CD4-positive, alpha-beta memory T cell (primary cell): ENCODE results near the gene SBF1. TPM values are rescaled to one million over a fixed set of nuclear protein-coding genes. Genes with fewer than 3 reads are reported as not detected.

Experiments
- CTCF ChIA-PET: fragments of 350-600 bp; sonication (Branson Sonifier 250); formaldehyde crosslinking; loops from one replicate; lab custom pipeline; 2021; ENCODE audit warnings: inconsistent platforms; ENCODE audit not compliant: partially characterized antibody; lab: Charles Lee
- POLR2A ChIA-PET: fragments of 350-600 bp; sonication (Branson Sonifier 250); formaldehyde crosslinking; loops from one replicate; lab custom pipeline; 2021; ENCODE audit not compliant: partially characterized antibody; lab: Charles Lee
- DNase-seq, 5 donors: peaks; one replicate each; pipeline versions ENCODE4 v3.0.0 to v3.0.0-alpha.2; 2020 to 2022; ENCODE audit warnings: mixed read lengths in 1 of 5
- H3K27ac ChIP-seq: one replicate; pipeline ENCODE4 v1.7.0; 2013; ENCODE audit warnings: low read depth, low read length
- H3K27me3 ChIP-seq: 2 replicates; pipeline ENCODE4 v1.7.0; 2013; ENCODE audit warnings: mild to moderate bottlenecking, low read length, moderate library complexity; ENCODE audit not compliant: insufficient read depth
- H3K36me3 ChIP-seq: 2 replicates; pipeline ENCODE4 v1.7.0; 2013; ENCODE audit warnings: mild to moderate bottlenecking, low read length, moderate library complexity; ENCODE audit not compliant: insufficient read depth
- H3K4me1 ChIP-seq: 2 replicates; pipeline ENCODE4 v1.7.0; 2013; ENCODE audit warnings: mild to moderate bottlenecking, low read length, moderate library complexity; ENCODE audit not compliant: insufficient read depth
- H3K4me3 ChIP-seq, 2 donors: one replicate each; pipeline ENCODE4 v1.7.0; 2013; ENCODE audit warnings: low read length in 2 of 2, mild to moderate bottlenecking in 1 of 2
- H3K9me3 ChIP-seq, 2 donors: one replicate each; pipeline ENCODE4 v1.7.0; 2013; ENCODE audit warnings: low read length in 2 of 2, control low read depth in 1 of 2; ENCODE audit not compliant: control insufficient read depth in 1 of 2
- H3K27ac Mint-ChIP-seq, 7 donors: one replicate each; pipeline ENCODE4 v1.8.0; 2020 to 2021; ENCODE audit warnings: mixed read lengths in 7 of 7, mild to moderate bottlenecking in 6 of 7, inconsistent platforms in 3 of 7, moderate library complexity in 3 of 7
- H3K27me3 Mint-ChIP-seq, 2 donors: one replicate each; pipeline ENCODE4 v1.8.0; 2020 to 2021; ENCODE audit warnings: mixed read lengths in 2 of 2
- H3K36me3 Mint-ChIP-seq, 2 donors: one replicate each; pipeline ENCODE4 v1.8.0; 2020 to 2021; ENCODE audit warnings: mixed read lengths in 2 of 2, inconsistent platforms in 1 of 2, mild to moderate bottlenecking in 1 of 2
- H3K4me1 Mint-ChIP-seq, 4 donors: one replicate each; pipeline ENCODE4 v1.8.0; 2020 to 2021; ENCODE audit warnings: mixed read lengths in 4 of 4, mild to moderate bottlenecking in 1 of 4
- H3K4me3 Mint-ChIP-seq, 8 donors: one replicate each; pipeline ENCODE4 v1.8.0; 2020 to 2021; ENCODE audit warnings: mixed read lengths in 8 of 8, mild to moderate bottlenecking in 7 of 8, moderate library complexity in 6 of 8, inconsistent platforms in 3 of 8
- H3K9me3 Mint-ChIP-seq, 8 donors: one replicate each; pipeline ENCODE4 v1.8.0; 2020 to 2021; ENCODE audit warnings: mixed read lengths in 8 of 8, mild to moderate bottlenecking in 5 of 8, inconsistent platforms in 3 of 8, moderate library complexity in 1 of 8
- intact Hi-C: fragments of 100-400 bp; cut with micrococcal nuclease; formaldehyde crosslinking; loops from one replicate; pipeline ENCODE4 v1.15.1; 2023
- polyA plus RNA-seq, 2 donors: library from polyadenylated mRNA; unstranded; fragments of 300-500 nt; fragmentation: Illumina TruSeq; gene quantifications; one replicate each; pipeline ENCODE4 v1.2.3, GENCODE V29; 2021
- total RNA-seq, 2 experiments: library from RNA; stranded (reverse); gene quantifications; one replicate each; pipeline ENCODE4 v1.2.3, GENCODE V29; 2021

SBF1 gene
- total and polyA plus RNA-seq, 4 experiments from 2014 or later, result 13.2 to 221 (median 130) TPM

DNA sequence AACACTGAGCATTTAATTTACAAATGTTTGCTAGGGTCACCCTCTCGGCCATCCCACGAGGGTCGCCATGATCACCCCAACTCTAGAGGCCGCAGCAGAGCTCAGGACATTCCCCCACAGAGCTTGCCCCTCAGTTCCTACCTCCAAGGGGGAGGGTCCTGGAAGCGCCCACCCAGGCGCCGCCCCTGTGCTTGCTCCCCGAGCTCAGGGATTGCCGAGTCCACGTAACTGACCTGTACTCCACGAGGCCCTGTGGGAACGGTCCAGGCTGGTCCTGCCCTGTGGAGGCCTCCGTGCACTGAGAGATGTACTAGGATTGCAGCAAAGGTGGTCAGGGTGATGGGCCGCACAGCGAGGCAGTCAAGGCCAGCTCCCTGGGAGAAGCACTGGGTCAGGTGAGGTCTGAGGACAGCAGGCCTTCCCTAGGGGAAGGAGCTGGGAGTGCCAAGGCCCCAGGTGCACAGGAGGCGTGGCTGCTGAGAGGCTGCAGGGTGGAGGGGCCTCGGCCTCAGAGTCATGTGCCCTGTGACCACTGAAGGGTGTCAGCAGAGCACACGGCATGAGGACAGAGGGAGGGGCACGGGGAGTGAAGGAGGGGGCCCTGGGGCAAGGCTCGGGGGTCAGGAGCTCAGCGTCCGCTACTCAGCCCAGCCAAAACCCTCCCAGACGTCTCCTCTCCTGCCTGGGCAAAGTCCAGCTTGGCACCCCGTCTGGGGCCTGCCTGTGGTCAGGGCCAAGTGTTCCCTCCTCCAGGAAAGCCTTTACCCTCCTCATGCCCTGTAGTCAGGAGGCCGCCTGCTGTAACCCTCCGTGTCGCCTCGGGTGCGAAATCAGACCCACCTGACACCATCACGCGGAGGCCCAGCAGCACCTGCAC lies 9.4 kb upstream of the SBF1 start:
- CTCF ChIA-PET, result interaction anchor here (0.9 kb wide), 2 partner anchors 14 to 41 kb away, joined by 4 to 5 read pairs; partner anchors contain the start of gene SCO2
- no peaks in the 10 kb centered on the region for H3K27me3 Mint-ChIP-seq
- DNase-seq, result no peak
- no peak overlapping the region for H3K27ac Mint-ChIP-seq
- intact Hi-C loops, result no loop called here
- no peaks in the 10 kb centered on the region for H3K36me3 ChIP-seq
- no peaks in the 10 kb centered on the region for H3K36me3 Mint-ChIP-seq
- H3K4me3 ChIP-seq, result no peak overlapping the region
- H3K9me3 Mint-ChIP-seq, result no peaks in the 10 kb centered on the region
- POLR2A ChIA-PET, result interaction anchor here (0.6 to 4.1 kb wide), 2 partner anchors 15 to 42 kb away, joined by 3 to 39 read pairs; no protein-coding TSS in a partner anchor
- H3K4me1 Mint-ChIP-seq, result peaks cover 2 to 15% (median 9%) of the 10 kb centered on the region in 4 donors
- no peaks in the 10 kb centered on the region for H3K9me3 ChIP-seq
- no peaks in the 10 kb centered on the region for H3K27me3 ChIP-seq
- peaks cover 11% of the 10 kb centered on the region for H3K4me1 ChIP-seq
- no peak overlapping the region for H3K27ac ChIP-seq
- peak overlapping the region in 3 of 8 donors; percentile 21 to 48 (median 46) for H3K4me3 Mint-ChIP-seq

- Histone ChIP-seq H3K4me1 (peaks cover 11% of the 10 kb centered on the region), H3K27ac (no peak overlapping the region), H3K27me3 (no peaks in the 10 kb centered on the region), H3K4me3 (no peak overlapping the region), H3K9me3 (no peaks in the 10 kb centered on the region), H3K36me3 (no peaks in the 10 kb centered on the region)
- no peaks in the 10 kb centered on the region for H3K9me3 Mint-ChIP-seq
- H3K4me3 Mint-ChIP-seq, result no peak overlapping the region
- no peak for DNase-seq
- H3K27me3 Mint-ChIP-seq, result no peaks in the 10 kb centered on the region
- peaks cover 2 to 15% (median 9%) of the 10 kb centered on the region in 4 donors for H3K4me1 Mint-ChIP-seq
- intact Hi-C loops, result no loop called here
- ChIA-PET CTCF (interaction anchor here (0.9 kb wide), 1 partner anchor 42 kb away, joined by 4 read pairs; the partner anchor contains the start of gene SCO2), POLR2A (interaction anchor here (0.6 to 4.1 kb wide), 2 partner anchors 14 to 42 kb away, joined by 3 to 39 read pairs; no protein-coding TSS in a partner anchor)
- H3K36me3 Mint-ChIP-seq, result no peaks in the 10 kb centered on the region
- no peak overlapping the region for H3K27ac Mint-ChIP-seq
Measured at GRCh38 chr22:50483556-50483955, 8.7 kb upstream of the SBF1 start.

DNA sequence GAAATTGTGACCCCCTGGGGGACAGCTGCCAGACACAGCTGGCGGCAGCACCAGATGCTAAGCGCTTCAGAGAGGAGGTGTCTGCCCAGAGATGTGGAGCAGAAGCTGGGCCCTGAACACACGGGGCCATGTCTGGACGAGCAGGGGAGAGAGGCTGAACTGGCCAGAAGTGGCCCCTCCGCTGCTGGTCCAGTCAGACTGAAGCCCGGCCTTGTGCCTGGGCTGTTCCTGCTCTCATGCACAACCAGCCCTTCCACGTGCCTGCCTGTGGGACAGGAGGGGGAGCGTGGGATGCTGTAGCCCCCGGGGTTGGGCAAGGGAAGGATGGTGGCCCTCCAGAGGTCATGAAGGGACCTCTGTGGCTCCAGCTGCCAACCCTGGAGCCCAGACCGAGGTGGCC lies 8.3 kb upstream of the SBF1 start:
- Mint-ChIP-seq H3K36me3 (no peaks in the 10 kb centered on the region), H3K9me3 (no peaks in the 10 kb centered on the region), H3K4me1 (peaks cover 2 to 15% (median 9%) of the 10 kb centered on the region in 4 donors), H3K27me3 (no peaks in the 10 kb centered on the region), H3K27ac (no peak overlapping the region), H3K4me3 (peak overlapping the region in 3 of 8 donors; percentile 26 to 67 (median 60))
- ChIA-PET POLR2A (interaction anchor here (1.0 to 4.1 kb wide), 2 partner anchors 14 to 39 kb away, joined by 5 to 39 read pairs; no protein-coding TSS in a partner anchor), CTCF (interaction anchor here (1.1 kb wide), 1 partner anchor 17 kb away, joined by 5 read pairs; no protein-coding TSS in a partner anchor)
- intact Hi-C loops, result no loop called here
- no peak for DNase-seq
- Histone ChIP-seq H3K36me3 (no peaks in the 10 kb centered on the region), H3K27ac (no peak overlapping the region), H3K9me3 (no peaks in the 10 kb centered on the region), H3K4me1 (peaks cover 11% of the 10 kb centered on the region), H3K4me3 (no peak overlapping the region), H3K27me3 (no peaks in the 10 kb centered on the region)

DNA sequence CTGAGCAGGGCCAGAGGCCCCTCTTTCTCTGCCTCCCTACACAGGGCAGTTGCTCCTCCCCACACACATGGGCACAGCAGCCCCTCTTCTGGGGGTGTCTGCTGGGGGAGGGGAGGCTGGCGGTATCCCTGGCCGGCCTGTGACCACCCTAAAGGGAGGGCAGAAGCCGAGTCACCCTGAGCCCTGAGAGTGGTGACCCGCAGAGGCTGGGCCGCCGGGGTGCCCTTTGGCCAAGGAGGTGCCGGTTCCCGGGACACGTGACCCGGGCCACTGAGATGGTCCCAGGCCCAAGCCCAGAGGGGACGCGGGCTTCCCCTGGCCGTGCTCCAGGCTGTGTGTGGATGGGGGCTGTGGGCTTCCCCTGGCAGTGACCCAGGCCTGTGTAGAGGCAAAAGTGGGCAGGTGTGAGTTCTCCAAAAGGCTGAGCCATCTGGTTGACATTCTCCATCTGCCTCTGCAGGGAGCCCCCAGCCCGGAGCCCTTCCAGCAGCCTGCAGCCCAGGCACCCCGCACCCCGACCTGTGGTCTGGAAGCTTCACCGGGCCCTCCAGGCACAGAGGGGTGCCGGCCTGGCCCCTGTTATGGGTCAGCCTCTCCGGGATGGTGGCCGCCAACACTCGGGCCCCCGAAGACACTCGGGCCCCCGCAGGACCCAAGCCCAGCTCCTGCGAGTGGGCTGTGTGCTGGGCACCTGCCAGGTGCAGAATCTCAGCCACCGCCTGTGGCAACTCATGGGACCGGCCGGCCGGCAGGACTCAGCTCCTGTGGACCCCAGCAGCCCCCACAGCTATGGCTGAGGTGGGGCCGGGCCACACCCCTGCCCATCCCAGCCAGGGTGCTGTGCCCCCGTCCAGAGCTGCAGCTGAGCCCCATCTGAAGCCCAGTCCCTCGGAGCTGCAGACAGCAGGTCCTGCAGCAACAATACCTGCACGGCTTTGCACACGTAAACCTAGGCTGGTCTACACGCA lies 7.6 kb upstream of the SBF1 start:
- Mint-ChIP-seq H3K27me3 (no peaks in the 10 kb centered on the region), H3K9me3 (no peaks in the 10 kb centered on the region), H3K4me1 (peaks cover 2 to 16% (median 9%) of the 10 kb centered on the region in 4 donors), H3K36me3 (no peaks in the 10 kb centered on the region), H3K27ac (no peak overlapping the region), H3K4me3 (peak overlapping the region; percentile 35 to 75 (median 70))
- DNase-seq, result no peak
- H3K4me3 ChIP-seq, result peak overlapping the region in 1 of 2 donors; percentile 35
- POLR2A ChIA-PET, result interaction anchor here (1.0 to 4.1 kb wide), 5 partner anchors 13 to 43 kb away, joined by 3 to 39 read pairs (median 4); partner anchors contain the start of genes LMF2 and SCO2
- H3K9me3 ChIP-seq, result no peaks in the 10 kb centered on the region
- intact Hi-C loops, result no loop called here
- H3K4me1 ChIP-seq, result peaks cover 11% of the 10 kb centered on the region
- CTCF ChIA-PET, result interaction anchor here (1.1 kb wide), 1 partner anchor 17 kb away, joined by 5 read pairs; no protein-coding TSS in a partner anchor
- H3K27ac ChIP-seq, result no peak overlapping the region
- H3K36me3 ChIP-seq, result no peaks in the 10 kb centered on the region
- no peaks in the 10 kb centered on the region for H3K27me3 ChIP-seq

GRCh38 chr22:50481440-50482106 lies 6.7 kb upstream of the SBF1 start, which contains the start of gene ADM2:
Gene ADM2 (plus strand): TSS chr22:50481543. CDS start chr22:50481848, 305 bp downstream.
- H3K4me1 ChIP-seq, result peaks cover 11% of the 10 kb centered on the region
- H3K27ac ChIP-seq, result peak within 1 kb of the TSS; percentile 9
- intact Hi-C loops, result loop anchor here (1.0 kb wide), 1 partner anchor 11 kb away; no protein-coding TSS in a partner anchor
- CTCF ChIA-PET, result no interaction called here
- no peaks in the 10 kb centered on the region for H3K36me3 ChIP-seq
- Mint-ChIP-seq H3K4me3 (peak within 1 kb of the TSS; percentile 68 to 80 (median 74)), H3K27ac (peak within 1 kb of the TSS in 4 of 7 donors; percentile 53 to 82 (median 75)), H3K27me3 (no peaks in the 10 kb centered on the region), H3K4me1 (peaks cover 2 to 24% (median 12%) of the 10 kb centered on the region in 4 donors), H3K9me3 (no peaks in the 10 kb centered on the region), H3K36me3 (no peaks in the 10 kb centered on the region)
- POLR2A ChIA-PET, result interaction anchor here (1.0 to 4.1 kb wide), 4 partner anchors 12 to 44 kb away, joined by 3 to 39 read pairs (median 4); partner anchors contain the start of genes LMF2 and SCO2
- peak within 1 kb of the TSS in 1 of 2 donors; percentile 35 for H3K4me3 ChIP-seq
- H3K27me3 ChIP-seq, result no peaks in the 10 kb centered on the region
- H3K9me3 ChIP-seq, result no peaks in the 10 kb centered on the region
- DNase-seq, result peak; percentile 57 to 72 (median 61)

GRCh38 chr22:50481045-50481439 lies 6.2 kb upstream of the SBF1 start:
- no peaks in the 10 kb centered on the region for H3K27me3 Mint-ChIP-seq
- H3K4me3 ChIP-seq, result peak overlapping the region in 1 of 2 donors; percentile 35

More at GRCh38 chr22:50481045-50481439, 6.2 kb upstream of the SBF1 start:
- H3K4me1 Mint-ChIP-seq, result peaks cover 2 to 20% (median 12%) of the 10 kb centered on the region in 4 donors
- no peak overlapping the region for H3K27ac ChIP-seq
- intact Hi-C loops, result loop anchor here (1.0 kb wide), 1 partner anchor 11 kb away; no protein-coding TSS in a partner anchor
- POLR2A ChIA-PET, result interaction anchor here (1.0 to 4.1 kb wide), 5 partner anchors 11 to 45 kb away, joined by 3 to 39 read pairs (median 3); partner anchors contain the start of genes LMF2, NCAPH2 and SCO2
- H3K27me3 ChIP-seq, result no peaks in the 10 kb centered on the region
- H3K36me3 Mint-ChIP-seq, result no peaks in the 10 kb centered on the region
- DNase-seq, result no peak
- H3K4me3 Mint-ChIP-seq, result peak overlapping the region in 7 of 8 donors; percentile 20 to 78 (median 60)
- H3K27ac Mint-ChIP-seq, result no peak overlapping the region
- no peaks in the 10 kb centered on the region for H3K9me3 ChIP-seq
- no peaks in the 10 kb centered on the region for H3K36me3 ChIP-seq
- H3K4me1 ChIP-seq, result peaks cover 11% of the 10 kb centered on the region
- CTCF ChIA-PET, result interaction anchor here (0.9 kb wide), 1 partner anchor 139 kb away, joined by 3 read pairs; no protein-coding TSS in a partner anchor
- no peaks in the 10 kb centered on the region for H3K9me3 Mint-ChIP-seq
